SHP77 (cell line): ENCODE measurements around the gene OR51B6.
"Not testable (repeated sequence)": the region's sequence is repeated elsewhere in the genome, so short reads cannot be mapped to it uniquely, and the experiment has no call there.

ENCODE experiments used
- DNase-seq, 2 experiments: peaks; one replicate each; lab custom pipeline; 2025; lab: John Stamatoyannopoulos, UW

OR51B6 gene

DNA sequence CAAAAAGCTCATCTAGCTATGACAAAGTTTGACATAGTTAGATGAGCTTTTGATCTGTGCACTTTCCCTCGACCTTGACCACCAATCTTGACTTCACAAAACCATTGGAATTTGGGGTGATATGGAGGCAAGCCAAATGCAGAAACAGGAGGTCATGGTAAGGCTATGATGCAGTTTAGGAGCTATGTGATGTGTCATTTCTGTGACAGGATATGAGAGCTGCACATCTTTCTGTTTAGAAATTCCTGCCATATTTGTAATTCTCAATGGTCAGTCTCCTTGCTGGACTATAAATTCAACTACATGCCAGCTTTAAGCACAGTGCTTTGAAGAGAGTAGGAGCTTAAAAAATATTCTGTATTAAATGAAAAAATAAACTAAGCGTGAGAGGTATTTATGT, 12.9 kb downstream of the OR51B6 start:
- DNase-seq: no peak

DNA sequence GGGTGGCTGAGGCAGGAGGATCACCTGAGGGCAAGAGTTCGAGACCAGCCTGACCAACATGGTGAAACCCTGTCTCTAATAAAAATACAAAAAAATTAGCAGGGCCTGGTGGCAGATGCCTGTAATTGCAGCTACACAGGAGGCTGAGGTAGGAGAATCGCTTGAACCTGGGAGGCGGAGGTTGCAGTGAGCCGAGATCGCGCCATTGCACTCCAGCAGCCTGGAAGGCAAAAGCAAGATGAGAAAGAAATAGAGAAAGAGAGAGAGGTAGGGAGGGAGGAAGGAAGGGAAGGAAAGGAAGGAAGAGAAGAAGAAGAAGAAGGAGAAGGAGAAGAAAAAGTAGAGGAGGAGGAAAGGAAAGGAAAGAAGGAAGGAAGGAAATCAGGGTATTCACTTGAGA, 15.1 kb downstream of the OR51B6 start:
- not testable (repeated sequence) for DNase-seq

DNA sequence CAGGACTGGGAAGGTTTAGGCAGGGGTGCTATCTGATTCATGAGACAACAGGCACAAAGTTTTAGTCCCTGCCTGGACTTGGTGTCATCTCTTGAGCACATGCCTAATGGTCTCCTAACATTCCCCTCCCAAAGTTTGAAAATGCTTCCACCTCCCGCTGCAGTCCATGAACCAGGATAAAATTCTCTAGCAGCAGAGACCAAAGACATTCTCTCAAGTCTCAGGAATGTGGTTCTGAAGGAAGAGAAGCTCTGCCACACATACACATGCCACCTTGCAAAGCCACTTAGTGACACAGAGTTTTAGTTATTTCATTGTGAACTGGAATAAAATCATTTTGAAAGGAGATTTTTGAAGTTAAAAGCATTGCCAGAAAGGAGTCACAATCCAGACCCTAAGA, 15.5 kb downstream of the OR51B6 start:
- DNase-seq: no peak

DNA sequence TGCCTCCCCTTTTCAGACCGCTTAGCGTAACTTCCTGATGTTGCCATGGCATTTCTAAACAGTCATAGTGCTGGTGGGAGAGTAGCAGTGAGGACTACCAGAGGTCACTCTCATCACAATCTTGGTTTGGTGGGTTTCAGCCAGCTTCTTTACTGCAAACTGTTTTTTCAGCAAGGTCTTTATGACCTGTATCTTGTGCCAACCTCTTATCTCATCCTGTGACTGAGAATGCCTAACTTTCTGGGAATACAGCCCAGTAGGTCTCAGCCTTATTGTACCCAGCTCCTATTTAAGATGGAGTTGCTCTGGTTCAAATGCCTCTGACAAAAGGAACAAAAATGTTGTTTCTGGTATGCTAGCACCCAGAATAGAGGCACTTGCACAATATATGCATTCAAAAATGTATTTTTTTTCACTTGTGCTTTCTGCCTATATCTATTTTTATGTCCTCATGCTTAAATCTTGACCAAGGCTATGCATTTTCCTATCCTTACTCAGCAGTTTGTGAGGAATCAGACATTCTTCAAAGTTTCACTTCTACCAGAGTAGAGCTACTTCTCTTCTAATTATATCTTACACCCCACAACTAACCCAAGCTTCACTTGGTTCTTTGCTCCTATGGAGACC, 16.3 kb downstream of the OR51B6 start:
- DNase-seq: no peak

DNA sequence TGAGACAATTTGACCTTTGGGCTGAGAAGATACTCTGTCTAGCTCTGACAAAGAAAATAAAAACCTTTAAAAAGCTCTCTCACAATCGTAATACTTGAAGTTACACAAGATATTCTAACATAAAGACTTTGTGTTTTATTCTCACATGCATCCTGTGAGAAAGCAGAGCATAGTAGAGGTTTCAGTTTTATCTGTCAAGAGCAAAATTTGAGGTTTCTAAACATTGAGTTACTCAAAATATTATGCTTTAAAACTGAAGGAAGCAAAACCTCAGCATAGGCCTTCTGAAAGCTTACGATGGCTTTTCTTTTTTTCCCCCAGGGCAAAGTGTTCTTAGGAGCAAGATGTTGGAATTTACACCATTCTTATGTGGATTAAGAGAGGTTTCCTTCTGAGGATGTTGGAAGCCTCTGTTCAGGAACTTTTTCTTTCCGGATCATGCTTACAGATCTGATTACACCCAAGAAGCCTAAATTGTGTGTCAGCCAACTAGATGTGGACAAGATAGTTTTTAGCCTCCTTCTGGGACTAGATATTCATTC, 17.3 kb downstream of the OR51B6 start:
- DNase-seq: no peak

DNA sequence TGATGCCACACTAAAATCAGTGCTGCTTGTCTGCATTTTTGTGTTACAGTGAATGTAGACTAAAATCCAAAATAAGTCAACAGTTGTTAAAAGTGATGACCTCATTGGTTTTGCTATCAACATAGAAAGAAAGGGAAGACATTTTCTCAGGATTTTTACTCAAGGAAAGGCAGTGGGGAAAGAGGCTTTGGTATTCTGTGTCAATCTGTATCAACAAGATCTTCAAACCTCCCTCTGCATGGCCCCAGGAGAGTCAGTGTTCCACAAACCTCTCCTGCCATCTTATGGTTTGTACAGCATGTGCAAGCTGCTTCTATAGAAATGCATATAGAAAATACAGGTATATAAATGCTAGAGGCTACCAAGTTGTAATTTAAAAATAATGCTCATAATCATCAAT, 18.5 kb downstream of the OR51B6 start:
- no peak for DNase-seq

DNA sequence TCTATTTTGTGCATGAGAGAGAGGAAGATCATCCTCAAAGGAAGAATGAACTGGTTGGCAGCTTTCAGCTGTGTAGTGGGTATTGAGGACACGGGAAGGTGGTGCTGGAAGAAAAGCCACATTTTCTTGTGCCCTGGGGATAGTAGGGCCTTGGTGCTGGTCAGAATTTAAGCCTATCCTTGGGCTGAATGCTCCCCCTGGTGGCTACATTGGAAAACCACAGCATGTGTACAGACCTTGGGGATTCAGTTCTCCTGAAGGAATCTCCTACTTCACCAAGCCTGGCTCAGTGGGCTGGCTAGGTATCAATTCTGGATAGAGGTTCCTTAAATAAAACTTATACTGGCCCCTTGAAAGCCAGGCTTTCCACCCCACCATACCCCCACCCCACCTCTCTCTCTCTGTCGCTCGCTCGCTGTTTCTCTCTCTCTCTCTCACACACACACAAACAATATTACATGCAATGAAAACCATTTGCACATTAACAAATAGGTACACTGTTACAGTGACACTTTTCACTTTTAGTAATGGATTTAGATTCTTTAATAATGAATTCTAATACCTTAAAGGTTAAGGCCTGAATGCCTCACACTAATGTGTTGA, 29.5 kb downstream of the OR51B6 start:
- DNase-seq: peak; percentile 19 to 26

DNA sequence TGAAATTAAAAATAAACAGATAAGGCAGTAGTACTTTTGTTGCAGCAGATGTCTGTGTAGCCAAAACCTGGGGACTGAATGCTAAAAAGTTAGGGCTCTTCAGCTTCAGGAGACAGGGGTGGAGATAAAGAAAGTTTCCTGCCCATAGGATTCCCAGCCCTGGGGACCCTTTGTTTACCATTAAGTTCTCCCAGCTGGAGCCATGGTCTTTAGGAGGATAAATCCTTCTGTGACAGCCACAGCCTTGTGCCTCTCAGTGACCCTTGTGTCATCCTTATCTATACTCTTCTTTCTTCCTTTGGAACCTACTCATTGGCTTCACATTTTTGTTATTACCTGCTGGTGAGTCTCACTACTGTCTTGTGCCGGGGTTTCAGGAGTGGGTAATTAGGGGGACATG, 32.3 kb downstream of the OR51B6 start, which contains the start of gene OR51M1:
OR51M1 (plus strand) TSS at position 237 of the 400 bp plus-strand sequence. CDS start 5,587 bp downstream, outside the sequence.
- no peak for DNase-seq

DNA sequence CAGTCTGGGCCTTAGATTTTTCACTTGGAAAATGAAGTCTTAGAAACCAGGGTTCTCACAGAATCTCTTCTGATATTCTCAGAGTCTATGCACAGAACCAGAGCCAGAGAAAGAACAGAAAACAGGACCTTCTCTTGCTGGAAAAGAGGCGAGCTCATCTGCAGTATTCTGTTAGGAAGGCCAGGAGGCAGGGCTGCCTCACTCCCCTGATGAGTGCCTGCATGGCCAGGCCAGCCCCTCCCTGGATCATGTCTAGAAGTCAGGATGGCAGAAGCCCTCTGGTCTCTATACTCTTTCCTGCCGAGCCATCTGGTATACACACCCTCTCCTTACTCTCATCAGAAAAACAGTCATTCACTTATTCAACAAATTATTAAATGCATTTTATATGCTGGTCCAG, 33.0 kb downstream of the OR51B6 start:
- no peak for DNase-seq

DNA sequence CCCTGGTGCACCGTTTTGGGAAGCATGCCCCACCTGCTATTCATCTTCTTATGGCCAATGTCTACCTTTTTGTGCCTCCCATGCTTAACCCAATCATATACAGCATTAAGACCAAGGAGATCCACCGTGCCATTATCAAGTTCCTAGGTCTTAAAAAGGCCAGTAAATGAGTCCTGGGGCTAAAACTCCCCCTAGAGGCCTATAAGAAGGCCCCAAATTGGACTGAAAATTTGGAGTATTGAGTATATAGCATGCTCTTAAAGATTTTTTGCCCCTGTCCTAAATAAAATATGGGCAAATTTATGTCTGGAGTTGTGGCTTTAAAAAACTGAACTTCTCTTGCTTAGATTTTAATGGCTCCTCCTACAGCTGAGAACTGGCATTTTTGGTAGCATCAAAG, 38.9 kb downstream of the OR51B6 start:
- DNase-seq: no peak

DNA sequence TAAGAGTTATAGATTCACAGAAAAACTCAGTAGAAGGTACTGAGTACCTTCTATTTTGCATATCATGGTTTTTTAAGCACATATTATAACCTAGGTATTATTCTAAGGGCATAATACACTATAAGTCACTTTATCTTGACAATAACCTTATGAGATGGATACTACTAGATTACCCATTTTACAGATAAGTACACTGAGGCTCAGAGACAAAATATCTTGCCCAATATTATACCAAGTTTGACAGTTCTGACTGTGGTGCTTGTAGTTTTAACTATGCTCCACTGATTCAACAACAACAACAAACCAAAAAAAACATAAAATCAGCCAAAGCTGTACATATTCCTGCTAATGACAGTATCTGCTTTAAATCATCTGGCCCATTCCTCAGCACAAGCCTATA, 42.8 kb downstream of the OR51B6 start:
- DNase-seq: no peak

DNA sequence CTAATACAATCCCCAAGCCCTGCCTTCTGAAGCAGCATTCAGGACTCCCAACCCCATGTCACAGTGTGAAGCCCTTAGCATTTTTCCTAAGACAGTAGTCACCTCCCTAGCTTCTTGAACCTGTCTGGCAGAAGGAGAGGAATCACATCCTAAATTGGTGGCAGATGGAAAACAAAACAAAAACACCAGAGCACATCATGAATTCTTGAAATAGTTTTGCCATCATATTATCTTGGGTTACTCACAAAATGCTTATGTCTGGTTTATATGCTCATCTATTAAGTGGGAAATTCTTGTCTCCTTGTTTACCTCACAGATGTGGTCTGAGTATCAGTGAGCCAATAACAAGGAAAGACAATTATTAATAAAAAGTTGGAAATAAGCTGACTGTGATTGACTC, 47.6 kb downstream of the OR51B6 start:
- DNase-seq: no peak
